Loucy (cell line): ENCODE results near the gene MAFF.

Source experiments
- EZH2phosphoT487 ChIP-seq: fragments of 200-600 bp; IDR thresholded peaks from 2 replicates; pipeline ENCODE4 v1.6.1; 2018; ENCODE audit warnings: antibody characterized with exemption, mild to moderate bottlenecking, moderate library complexity, borderline replicate concordance
- TF ChIP-seq, protein P1 (sequence below): fragments of 200-600 bp; sonication (generic); conservative IDR thresholded peaks from 2 replicates; pipeline ENCODE4 v1.5.1; 2014; ENCODE audit warnings: mild to moderate bottlenecking, antibody characterized with exemption, low read length

DNA sequence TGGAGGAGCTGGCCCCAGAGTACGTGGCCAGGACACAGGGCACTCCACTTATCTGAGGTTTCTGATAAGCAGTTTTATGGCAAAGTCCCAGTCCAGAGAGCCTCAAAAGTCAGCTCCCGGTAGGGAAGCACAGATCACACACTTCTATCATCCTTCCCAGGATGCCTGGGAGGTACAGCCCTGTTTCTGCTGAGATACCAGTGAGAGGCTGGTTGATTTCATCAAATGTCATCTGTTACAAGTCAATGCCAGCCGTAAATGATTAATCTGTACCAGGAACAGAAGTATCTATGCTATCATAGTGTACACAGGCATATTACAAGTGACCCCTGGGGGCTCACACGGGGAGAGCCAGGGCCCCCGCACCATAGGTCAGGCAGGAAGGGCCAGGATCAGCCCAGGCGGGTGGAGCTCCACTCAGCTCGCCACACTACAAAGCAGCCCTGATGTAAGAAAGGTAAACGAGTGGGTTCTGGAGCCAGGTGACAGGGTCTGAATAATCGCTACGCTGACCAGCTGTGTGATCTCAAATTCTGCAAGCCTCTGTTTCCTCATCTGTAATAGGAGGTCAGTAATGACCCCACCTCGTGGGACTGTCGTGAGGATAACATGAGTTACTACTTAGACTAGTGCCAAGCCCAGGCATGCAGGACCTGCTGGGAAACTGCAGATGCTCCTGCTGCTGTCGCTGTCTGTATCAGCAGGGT, 37.8 kb upstream of the MAFF start:
- TF ChIP-seq, protein P1, sequence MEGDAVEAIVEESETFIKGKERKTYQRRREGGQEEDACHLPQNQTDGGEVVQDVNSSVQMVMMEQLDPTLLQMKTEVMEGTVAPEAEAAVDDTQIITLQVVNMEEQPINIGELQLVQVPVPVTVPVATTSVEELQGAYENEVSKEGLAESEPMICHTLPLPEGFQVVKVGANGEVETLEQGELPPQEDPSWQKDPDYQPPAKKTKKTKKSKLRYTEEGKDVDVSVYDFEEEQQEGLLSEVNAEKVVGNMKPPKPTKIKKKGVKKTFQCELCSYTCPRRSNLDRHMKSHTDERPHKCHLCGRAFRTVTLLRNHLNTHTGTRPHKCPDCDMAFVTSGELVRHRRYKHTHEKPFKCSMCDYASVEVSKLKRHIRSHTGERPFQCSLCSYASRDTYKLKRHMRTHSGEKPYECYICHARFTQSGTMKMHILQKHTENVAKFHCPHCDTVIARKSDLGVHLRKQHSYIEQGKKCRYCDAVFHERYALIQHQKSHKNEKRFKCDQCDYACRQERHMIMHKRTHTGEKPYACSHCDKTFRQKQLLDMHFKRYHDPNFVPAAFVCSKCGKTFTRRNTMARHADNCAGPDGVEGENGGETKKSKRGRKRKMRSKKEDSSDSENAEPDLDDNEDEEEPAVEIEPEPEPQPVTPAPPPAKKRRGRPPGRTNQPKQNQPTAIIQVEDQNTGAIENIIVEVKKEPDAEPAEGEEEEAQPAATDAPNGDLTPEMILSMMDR, result no peak
- TF ChIP-seq EZH2phosphoT487, result no peak
